Neural cell (in vitro differentiated cells): ENCODE results near the gene BANP. TPM values are rescaled to one million over a fixed set of nuclear protein-coding genes. Genes with fewer than 3 reads are reported as not detected.

ENCODE experiments used
- H2AFZ ChIP-seq: fragments of 200-600, 300-800 bp; sonication (generic), shearing (Covaris generic); 2 replicates; pipeline ENCODE4 v1.6.0; 2014; ENCODE audit warnings: low read depth, mild to moderate bottlenecking, antibody characterized with exemption, low read length, moderate library complexity
- H3F3A ChIP-seq: fragments of 200-600 bp; shearing (Covaris generic); 2 replicates; pipeline ENCODE4 v1.6.1; 2016; ENCODE audit warnings: mild to moderate bottlenecking, moderate library complexity, mixed read lengths, antibody characterized with exemption, low read length; ENCODE audit not compliant: insufficient read depth, poor library complexity, severe bottlenecking
- H3K27ac ChIP-seq: fragments of 200-600, 300-800 bp; sonication (generic), shearing (Covaris generic); 2 replicates; pipeline ENCODE4 v1.5.1; 2014; ENCODE audit warnings: mild to moderate bottlenecking, low read length, moderate library complexity
- H3K27me3 ChIP-seq: fragments of 300-800, 200-600 bp; sonication (generic), shearing (Covaris generic); 2 replicates; pipeline ENCODE4 v1.6.0; 2014; ENCODE audit warnings: mild to moderate bottlenecking, low read depth, low read length, moderate library complexity; ENCODE audit not compliant: insufficient read depth
- H3K36me3 ChIP-seq: fragments of 300-800, 200-600 bp; sonication (generic), shearing (Covaris generic); 2 replicates; pipeline ENCODE4 v1.5.1; 2014; ENCODE audit warnings: mild to moderate bottlenecking, antibody characterized with exemption, low read length, moderate library complexity; ENCODE audit not compliant: insufficient read depth
- H3K4me2 ChIP-seq: fragments of 300-800, 200-600 bp; sonication (generic), shearing (Covaris generic); 2 replicates; pipeline ENCODE4 v1.6.0; 2014; ENCODE audit warnings: mild to moderate bottlenecking, low read length
- H3K4me3 ChIP-seq: fragments of 300-800, 200-600 bp; sonication (generic), shearing (Covaris generic); 2 replicates; pipeline ENCODE4 v1.5.1; 2014; ENCODE audit warnings: mild to moderate bottlenecking, low read length, moderate library complexity
- H3K79me2 ChIP-seq: fragments of 200-600 bp; shearing (Covaris generic); replicated peaks from 2 replicates; pipeline ENCODE4 v1.6.0; 2014; ENCODE audit warnings: mild to moderate bottlenecking, low read length, moderate library complexity; ENCODE audit not compliant: insufficient read depth
- H3K9ac ChIP-seq: fragments of 300-800, 200-600 bp; sonication (generic), shearing (Covaris generic); 2 replicates; pipeline ENCODE4 v1.6.1; 2016; ENCODE audit warnings: mild to moderate bottlenecking, low read length, mixed read lengths
- H3K9me2 ChIP-seq: fragments of 200-600 bp; shearing (Covaris generic); 2 replicates; pipeline ENCODE4 v1.6.1; 2016; ENCODE audit warnings: mild to moderate bottlenecking, low read length, mixed read lengths; ENCODE audit not compliant: insufficient read depth
- H3K9me3 ChIP-seq: fragments of 200-600, 300-800 bp; sonication (generic), shearing (Covaris generic); 2 replicates; pipeline ENCODE4 v1.6.1; 2016; ENCODE audit warnings: mild to moderate bottlenecking, mixed run types, low read length, moderate library complexity, mixed read lengths
- H4K20me1 ChIP-seq: fragments of 200-600 bp; shearing (Covaris generic); 2 replicates; pipeline ENCODE4 v1.6.1; 2016; ENCODE audit warnings: mild to moderate bottlenecking, mixed run types; ENCODE audit not compliant: insufficient read depth
- CTCF ChIP-seq: fragments of 450-650 bp; IDR thresholded peaks from 2 replicates; pipeline ENCODE4 v1.5.1; 2014; ENCODE audit warnings: antibody characterized with exemption, mild to moderate bottlenecking, moderate library complexity; ENCODE audit not compliant: poor library complexity, severe bottlenecking
- EP300 ChIP-seq: fragments of 450-650 bp; conservative IDR thresholded peaks from 2 replicates; pipeline ENCODE4 v1.6.1; 2014; ENCODE audit warnings: antibody characterized with exemption, mild to moderate bottlenecking, moderate library complexity; ENCODE audit not compliant: poor library complexity, severe bottlenecking
- EZH2 ChIP-seq: fragments of 200-600, 300-800 bp; shearing (Covaris generic), sonication (generic); IDR thresholded peaks from 2 replicates; pipeline ENCODE4 v1.6.1; 2014; ENCODE audit warnings: antibody characterized with exemption, low read length, borderline replicate concordance, mild to moderate bottlenecking; ENCODE audit not compliant: insufficient read depth, poor library complexity, severe bottlenecking
- MXI1 ChIP-seq: fragments of 450-650 bp; conservative IDR thresholded peaks from 2 replicates; pipeline ENCODE4 v1.6.1; 2014; ENCODE audit warnings: antibody characterized with exemption, mild to moderate bottlenecking; ENCODE audit not compliant: poor library complexity, severe bottlenecking
- POLR2AphosphoS5 ChIP-seq: IDR thresholded peaks from 2 replicates; pipeline ENCODE4 v1.6.1; 2012
- RAD21 ChIP-seq: fragments of 450-650 bp; conservative IDR thresholded peaks from 2 replicates; pipeline ENCODE4 v1.6.1; 2014; ENCODE audit warnings: antibody characterized with exemption, mild to moderate bottlenecking, moderate library complexity
- REST ChIP-seq: IDR thresholded peaks from 2 replicates; pipeline ENCODE4 v1.6.1; 2012; ENCODE audit warnings: borderline replicate concordance
- SMC3 ChIP-seq: fragments of 450-650 bp; conservative IDR thresholded peaks from 2 replicates; pipeline ENCODE4 v1.6.1; 2014; ENCODE audit warnings: antibody characterized with exemption, mild to moderate bottlenecking, moderate library complexity; ENCODE audit not compliant: poor library complexity
- TAF1 ChIP-seq: IDR thresholded peaks from 2 replicates; pipeline ENCODE4 v1.6.1; 2012; ENCODE audit warnings: low read depth
- polyA plus RNA-seq: library from polyadenylated mRNA; depleted of rRNA; stranded (reverse); fragments of >200 nt; gene quantifications from 2 replicates; pipeline ENCODE4 v1.2.3, GENCODE V29; 2014

The BANP gene
- polyA plus RNA-seq, 1 donor from 2014 or later: 20.6 TPM

GRCh38 chr16:88083582-88083981, 132.3 kb downstream of the BANP start:
- Histone ChIP-seq H3K4me2 (no peak overlapping the region), H3K27ac (no peak overlapping the region), H3K79me2 (no peaks in the 10 kb centered on the region), H3K27me3 (no peaks in the 10 kb centered on the region), H3K9me3 (peaks cover 3% of the 10 kb centered on the region), H3K36me3 (no peaks in the 10 kb centered on the region), H3K9me2 (no peaks in the 10 kb centered on the region), H3F3A (no peaks in the 10 kb centered on the region), H2AFZ (no peak overlapping the region), H4K20me1 (no peaks in the 10 kb centered on the region), H3K4me3 (no peak overlapping the region), H3K9ac (no peak overlapping the region)
- TF ChIP-seq POLR2AphosphoS5 (no peak), MXI1 (no peak), TAF1 (no peak), CTCF (no peak), REST (no peak), SMC3 (no peak), EZH2 (no peak), EP300 (no peak), RAD21 (no peak)

- H4K20me1 ChIP-seq: no peaks in the 10 kb centered on the region
- H3K9me2 ChIP-seq: no peaks in the 10 kb centered on the region
- no peaks in the 10 kb centered on the region for H3K27me3 ChIP-seq
- no peaks in the 10 kb centered on the region for H3F3A ChIP-seq
- H3K4me3 ChIP-seq: no peak overlapping the region
- H3K36me3 ChIP-seq: no peaks in the 10 kb centered on the region
- H3K79me2 ChIP-seq: no peaks in the 10 kb centered on the region
- H3K9ac ChIP-seq: no peak overlapping the region
- H3K27ac ChIP-seq: no peak overlapping the region
- H3K4me2 ChIP-seq: no peak overlapping the region
- peaks cover 3% of the 10 kb centered on the region for H3K9me3 ChIP-seq
- no peak overlapping the region for H2AFZ ChIP-seq
- no peak for TF ChIP-seq EZH2
- TF ChIP-seq MXI1: no peak
- no peak for TF ChIP-seq TAF1
- no peak for TF ChIP-seq RAD21
- TF ChIP-seq POLR2AphosphoS5: no peak
- no peak for TF ChIP-seq EP300
- no peak for TF ChIP-seq REST
- TF ChIP-seq SMC3: no peak
- no peak for TF ChIP-seq CTCF
Measured at GRCh38 chr16:88084881-88085280, 133.6 kb downstream of the BANP start.
